ENCODE data around the gene MDK.

DNA sequence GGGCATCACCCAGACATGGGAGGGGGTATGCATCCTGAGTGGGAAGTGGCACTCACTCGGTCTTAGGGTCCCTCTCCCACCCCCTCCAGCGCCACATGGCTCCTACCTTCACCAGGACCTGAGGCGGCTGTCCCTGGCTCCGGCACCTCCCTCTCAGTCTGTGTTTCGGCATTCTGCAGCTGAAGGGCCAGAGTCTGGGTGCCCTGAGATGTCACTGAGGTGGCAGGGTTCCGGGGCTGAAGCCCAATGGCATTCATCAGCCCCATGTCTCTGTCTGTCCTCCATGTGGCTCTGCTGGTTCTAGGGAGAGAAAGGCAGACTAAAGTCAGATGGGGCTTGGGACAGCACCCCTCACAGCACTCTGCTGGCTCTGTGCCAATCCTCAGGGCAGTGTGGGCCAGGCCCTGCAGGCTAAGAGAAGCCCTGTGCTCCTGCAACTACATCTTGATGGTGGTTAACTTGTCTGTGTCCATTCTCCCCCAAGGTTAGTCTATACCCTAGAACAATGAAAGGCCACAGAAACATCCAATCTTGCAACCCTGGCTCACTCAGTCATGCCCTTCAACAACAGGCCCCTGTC is 27.0 kb downstream of the MDK start:
- no peak for TF ChIP-seq POLR2A (IDR thresholded peaks at IDR 0.05; ENCODE audit: low read depth, low read length)
- TF ChIP-seq TAF1 (IDR thresholded peaks at IDR 0.05; ENCODE audit: borderline replicate concordance, low read depth, low read length): no peak
- no peak for TF ChIP-seq POLR2AphosphoS5 (IDR thresholded peaks at IDR 0.05; ENCODE audit: low read depth, low read length)

Measured in GM12892 (cell line).